ENCODE measurements around the gene WHAMM.
"Not testable (repeated sequence)": the region's sequence is repeated elsewhere in the genome, so short reads cannot be mapped to it uniquely, and the experiment has no call there.

Gene WHAMM

DNA sequence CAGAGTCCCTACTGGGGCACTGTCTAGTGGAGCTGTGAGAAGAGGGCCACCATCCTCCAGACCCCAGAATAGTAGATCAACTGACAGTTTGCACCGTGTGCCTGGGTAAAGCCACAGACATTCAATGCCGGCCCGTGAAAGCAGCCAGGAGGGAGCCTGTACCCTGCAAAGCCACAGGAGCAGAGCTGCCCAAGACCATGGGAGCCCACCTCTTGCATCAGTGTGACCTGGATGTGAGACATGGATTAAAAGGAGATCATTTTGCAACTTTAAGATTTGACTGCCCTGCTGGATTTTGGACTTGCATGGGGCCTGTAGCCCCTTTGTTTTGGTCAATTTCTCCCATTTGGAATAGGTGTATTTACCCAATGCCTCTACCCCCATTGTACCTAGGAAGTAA, 56.6 kb downstream of the WHAMM start:
- DNase-seq (ENCODE audit: low read depth): not testable (repeated sequence)

DNA sequence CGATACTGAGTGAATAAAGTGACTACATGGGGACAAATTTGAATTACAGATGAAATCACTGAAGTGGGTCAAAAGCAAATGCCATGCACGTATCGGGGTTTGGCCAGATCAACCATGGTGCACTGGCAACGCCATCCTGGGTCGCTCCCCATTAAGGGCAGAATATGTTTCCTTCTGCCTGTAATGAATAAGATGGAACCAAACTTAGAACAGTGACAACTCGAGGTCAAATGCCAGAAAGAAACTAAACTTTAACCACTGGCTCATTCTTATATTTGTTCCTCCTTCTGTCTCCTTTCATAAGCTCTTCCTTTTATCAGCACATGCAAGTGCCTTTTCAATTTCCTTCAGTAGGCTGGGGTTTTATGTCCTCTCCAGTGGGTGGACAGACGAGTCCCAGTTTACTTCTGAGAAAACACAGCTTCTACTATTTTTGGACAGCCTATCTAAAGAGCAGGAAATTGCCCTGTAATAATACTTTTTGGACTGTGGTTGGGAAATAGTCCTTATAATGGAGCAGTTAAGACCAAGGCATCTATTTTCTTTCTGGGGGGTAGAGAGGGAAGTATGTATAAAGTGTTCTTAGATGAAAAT, 61.4 kb downstream of the WHAMM start:
- DNase-seq (ENCODE audit: low read depth): no peak

DNA sequence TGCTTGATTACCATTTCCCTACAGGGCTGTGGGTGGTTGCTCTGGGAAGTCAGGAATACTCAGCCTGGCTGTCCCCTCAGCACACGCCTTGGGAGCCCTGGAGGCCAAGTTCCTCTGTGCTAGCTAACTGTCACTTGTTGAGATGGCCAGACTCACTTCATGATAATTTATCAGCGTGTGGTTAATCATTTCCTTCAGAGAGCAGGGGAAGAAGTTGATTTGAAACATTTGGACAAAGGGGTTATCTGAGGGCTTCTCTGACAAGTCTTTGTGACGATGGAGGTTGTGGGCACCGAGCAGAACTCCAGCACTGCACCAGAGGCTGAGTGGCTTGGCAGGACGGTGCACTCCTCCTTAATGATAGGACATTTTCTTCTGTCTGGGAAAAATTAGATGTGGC, 61.9 kb downstream of the WHAMM start:
- DNase-seq (ENCODE audit: low read depth): no peak

DNA sequence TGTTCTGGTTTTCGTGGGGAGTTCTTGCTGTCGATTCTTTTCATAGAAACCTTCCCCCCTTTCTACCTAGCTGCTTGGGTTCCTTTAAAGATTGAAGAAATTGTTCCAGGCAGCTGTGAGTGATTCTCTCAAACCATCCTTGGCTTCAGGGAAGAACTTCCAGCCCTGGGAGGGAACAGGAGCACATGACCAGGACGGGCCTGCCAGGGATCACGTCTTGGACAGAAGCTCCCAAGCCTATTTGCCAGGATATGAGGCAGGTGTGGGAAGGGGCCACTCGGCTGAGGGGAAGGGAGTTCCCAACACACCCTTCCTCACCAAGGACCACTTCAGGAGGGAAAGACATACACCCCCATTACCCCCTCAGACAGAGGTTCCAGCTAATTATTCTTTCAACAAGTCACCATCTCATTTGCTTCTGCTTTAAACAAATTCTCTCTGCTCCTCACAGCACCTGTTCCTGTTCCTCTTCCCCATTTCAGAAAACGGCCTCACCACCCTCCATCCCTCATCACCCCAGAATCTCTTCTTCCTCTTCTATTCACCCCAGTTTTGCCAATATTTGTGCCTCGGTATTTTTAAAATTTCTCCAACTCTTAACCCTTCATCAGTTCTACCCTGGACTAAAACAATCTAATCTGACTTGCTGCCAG, 62.5 kb downstream of the WHAMM start:
- DNase-seq (ENCODE audit: low read depth): no peak

DNA sequence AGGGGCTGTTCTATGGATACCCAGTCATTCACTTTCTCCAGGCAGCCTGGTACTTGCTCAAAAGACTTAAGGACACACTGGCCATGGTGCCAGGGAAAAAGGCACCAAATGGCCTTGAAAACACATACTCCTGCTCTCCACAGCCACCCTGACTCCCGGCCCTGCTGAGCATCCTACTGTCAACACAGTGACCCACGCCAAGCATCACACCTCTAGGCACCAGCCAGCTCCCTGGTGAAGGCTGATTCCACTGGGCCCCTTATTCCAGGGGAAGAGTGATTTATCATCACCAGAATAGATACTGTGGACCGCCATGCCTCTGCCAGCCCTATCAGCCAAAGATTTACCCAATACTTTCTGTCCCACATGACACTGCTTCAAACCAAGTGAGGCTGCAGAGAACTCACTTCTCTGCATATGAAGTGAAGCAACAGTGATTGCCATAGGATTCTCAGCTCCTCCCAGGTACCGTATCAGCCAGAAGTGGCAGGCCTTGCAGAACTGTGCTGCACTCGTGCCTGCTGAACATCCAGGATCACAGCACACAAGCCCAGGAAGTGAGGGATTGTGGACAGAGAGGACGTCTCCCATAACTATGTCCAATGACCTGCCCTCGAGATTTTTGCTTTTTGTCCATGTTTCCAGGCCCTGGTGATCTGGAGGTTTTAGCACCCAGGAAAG, 63.7 kb downstream of the WHAMM start:
- DNase-seq (ENCODE audit: low read depth): no peak

DNA sequence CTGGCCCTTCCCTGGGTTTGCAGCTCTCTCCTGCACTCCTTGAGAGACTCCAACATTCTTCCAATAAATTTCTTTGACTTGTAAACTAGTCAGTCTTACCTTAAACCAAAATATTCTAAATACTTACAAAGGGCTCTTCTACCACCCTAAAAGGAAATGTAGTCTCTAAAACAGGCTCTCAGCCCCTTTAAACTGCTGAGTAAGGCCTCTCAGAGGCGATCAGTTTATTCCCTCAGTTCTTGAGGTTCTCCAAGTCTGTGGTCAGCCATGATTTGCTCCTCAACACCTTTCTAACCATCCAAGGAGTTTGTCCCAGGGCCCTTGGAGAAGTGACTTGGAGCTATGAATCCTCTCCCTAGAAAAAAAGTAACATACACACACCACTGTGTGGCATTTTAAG, 64.8 kb downstream of the WHAMM start:
- DNase-seq (ENCODE audit: low read depth): no peak

DNA sequence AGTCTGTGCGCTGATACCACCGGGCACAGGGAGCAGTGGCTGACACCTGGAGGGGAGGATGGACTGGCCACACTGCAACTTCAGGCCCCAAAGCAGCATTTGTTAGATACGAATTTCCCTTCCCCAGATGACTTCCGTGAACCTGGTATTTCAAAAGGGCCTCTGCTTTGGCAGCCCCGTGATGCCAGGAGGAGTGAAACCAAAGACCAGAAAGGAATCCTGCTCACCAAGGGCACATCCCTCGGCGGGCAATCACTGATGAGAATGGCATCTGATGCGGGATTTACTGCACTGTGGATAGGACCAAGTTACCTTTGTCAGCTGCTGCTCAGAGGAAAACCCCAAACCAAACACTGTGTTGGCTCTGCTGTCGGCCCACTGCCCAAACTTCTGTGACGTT, 65.5 kb downstream of the WHAMM start:
- no peak for DNase-seq (ENCODE audit: low read depth)

DNA sequence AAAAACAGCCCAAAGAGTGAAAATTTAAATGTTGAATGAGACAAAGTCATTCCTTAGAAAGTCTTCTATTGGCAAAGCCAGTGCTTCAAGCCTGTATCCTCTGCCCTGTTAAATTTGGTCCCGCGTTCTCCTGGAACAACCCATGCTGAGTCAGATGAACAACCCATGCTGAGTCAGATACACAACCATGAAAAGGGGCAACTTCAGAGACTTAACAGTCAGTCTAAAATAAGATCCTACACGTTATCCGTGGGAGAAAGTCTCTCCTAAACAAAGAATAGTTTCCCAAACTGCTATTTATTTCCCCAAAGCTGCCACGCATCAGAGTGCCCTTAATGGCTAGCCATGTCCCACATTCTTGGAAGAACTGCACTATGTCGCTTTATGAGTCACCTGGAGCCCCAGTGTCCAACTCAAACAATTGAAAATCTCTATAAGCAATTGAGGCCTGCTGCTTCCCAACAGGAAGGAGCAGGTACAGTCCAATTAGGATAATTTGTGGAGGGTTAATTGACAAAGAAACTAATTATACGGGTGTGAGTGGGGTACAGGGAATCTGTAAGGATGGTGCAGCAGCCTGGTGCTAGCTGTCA, 66.1 kb downstream of the WHAMM start:
- no peak for DNase-seq (ENCODE audit: low read depth)

DNA sequence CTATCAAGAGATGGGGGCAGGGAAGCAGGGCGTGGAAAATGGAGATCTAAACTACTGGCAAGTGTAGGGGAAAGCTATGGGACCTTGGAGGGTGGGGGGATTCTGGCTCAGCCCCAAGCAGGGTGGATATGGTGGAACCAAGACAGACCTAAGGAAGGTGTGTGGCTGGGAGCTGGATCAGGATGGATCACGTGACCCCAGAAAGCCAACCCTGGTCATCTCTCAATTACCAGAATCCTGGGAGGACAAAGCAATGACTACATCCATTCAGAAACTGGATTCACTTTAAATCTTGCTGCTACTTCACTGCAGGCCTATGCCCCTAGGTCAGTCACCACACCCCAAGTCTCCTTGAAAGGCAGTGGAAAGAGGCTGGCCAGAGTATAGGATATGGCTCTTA, 68.4 kb downstream of the WHAMM start:
- no peak for DNase-seq (ENCODE audit: low read depth)

DNA sequence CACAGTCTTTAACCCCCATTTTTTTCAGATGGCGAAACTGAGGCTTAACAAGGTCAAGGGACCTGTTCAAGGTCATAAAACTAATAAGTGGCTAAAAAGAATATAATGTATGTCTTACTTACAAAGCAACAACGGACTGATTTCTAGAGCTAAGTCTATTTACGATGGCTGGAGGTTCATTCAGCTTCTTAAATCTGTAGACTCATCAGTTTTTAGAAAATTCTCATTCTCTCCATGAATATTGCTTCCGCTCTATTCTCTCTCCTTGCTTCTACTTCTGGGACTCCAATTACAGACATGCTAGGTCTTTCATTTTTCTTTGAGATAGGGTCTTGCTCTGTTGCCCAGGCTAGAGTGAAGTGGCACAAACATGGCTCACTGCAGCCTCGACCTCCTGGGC, 68.9 kb downstream of the WHAMM start:
- DNase-seq (ENCODE audit: low read depth): no peak

DNA sequence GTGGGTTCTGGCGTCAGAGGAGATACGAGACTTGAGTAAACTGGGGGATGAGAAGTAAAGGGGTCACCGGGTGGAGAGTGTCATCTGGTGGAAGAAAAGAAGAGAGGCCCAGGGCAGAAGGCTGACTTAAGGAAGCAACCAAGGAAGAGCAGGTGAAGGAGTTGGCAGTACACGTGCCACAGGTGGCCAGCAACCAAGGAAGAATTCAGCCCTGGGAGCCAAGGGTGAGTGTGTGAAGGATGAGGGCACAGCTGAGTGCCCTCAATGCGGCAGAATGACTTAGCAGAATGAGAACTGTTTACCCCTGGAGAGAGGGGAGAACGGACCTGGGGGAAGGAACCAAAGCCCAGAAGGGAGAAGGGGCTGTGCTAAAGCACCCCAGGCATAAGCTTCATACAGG, 71.3 kb downstream of the WHAMM start:
- DNase-seq (ENCODE audit: low read depth): no peak

DNA sequence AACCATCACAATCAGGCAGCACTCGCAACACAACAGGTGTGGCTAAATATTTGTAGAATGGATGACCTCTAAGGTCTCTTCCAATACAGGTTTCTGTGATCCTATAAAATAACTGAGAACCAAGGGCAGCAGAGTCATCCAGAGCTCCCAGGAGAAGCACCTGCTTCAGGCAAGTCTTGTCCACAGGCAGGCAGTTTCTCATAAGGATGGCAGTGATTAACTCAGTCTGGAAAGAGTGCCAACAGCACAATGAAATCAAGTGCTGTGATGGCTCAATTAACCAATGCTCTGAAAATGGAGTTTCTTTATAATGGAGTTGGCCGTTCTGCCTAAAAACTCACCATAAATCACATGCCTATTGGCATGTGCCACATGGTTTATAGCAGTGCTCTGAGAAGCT, 72.3 kb downstream of the WHAMM start:
- DNase-seq (ENCODE audit: low read depth): no peak

DNA sequence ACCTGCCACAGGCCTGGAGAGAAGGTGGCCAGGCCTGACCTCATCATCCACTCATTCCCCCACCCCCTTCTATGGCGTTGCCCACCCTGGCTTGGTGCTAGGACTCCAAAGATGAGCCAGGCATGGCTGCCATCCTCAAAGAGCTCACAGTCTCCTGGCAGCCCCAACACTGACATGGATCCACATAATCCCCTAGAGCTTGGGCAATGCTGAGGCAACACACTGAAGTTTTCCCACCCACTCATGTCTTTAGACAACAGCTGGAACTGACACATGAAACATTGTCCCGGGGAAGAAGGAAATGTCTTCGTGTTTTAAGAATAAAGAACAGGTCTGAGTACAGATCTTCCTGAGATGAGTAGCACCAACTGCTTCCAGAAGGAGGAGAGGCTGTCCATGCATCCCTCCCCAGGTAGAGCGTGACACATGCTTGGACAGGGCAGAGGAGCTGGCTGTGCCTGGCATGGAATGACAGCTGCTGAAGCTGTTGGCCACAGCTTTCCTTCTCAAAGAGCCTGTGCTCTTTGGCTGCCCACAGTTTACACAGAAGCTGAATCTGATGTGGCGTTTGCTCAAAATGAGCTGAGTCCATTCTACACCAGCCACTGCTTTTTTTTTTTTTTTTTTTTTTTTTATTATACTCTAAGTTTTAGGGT, 73.0 kb downstream of the WHAMM start:
- DNase-seq (ENCODE audit: low read depth): no peak

All from iris pigment epithelial cell (primary cell).